ENCODE results near the gene TMEM178B. TPM values are rescaled to one million over a fixed set of nuclear protein-coding genes. Genes with fewer than 3 reads are reported as not detected.

Gene TMEM178B
- polyA plus RNA-seq, 1 of the 3 experiments (the other 2 are of a cell fraction), result 0.20 TPM

- ChIA-PET CTCF (no interaction called here), POLR2A (no interaction called here)
- Histone ChIP-seq H3K79me2 (ENCODE audit: insufficient read depth) (no peaks in the 10 kb centered on the region), H3F3A (replicated peaks; ENCODE audit: insufficient read depth) (no peaks in the 10 kb centered on the region), H3K27me3 (ENCODE audit: insufficient read depth) (no peaks in the 10 kb centered on the region), H3K9ac (no peak overlapping the region), H3K9me3 (no peaks in the 10 kb centered on the region), H2AFZ (ENCODE audit: low read depth) (no peak overlapping the region), H3K4me1 (ENCODE audit: control insufficient read depth in 1 of 2, insufficient read depth in 2 of 2, low read depth in 1 of 2, low read length in 1 of 2) (no peaks in the 10 kb centered on the region; a peak in 1 of 4 replicates), H3K4me2 (no peak overlapping the region), H3K27ac (ENCODE audit: low read depth in 2 of 2, low read length in 1 of 2) (no peak overlapping the region), H3K36me3 (replicated peaks in 1 of 2; ENCODE audit: control insufficient read depth in 1 of 2, insufficient read depth in 2 of 2, low read length in 1 of 2) (no peaks in the 10 kb centered on the region), H3K9me2 (no peaks in the 10 kb centered on the region), H3K4me3 (ENCODE audit: low read depth in 2 of 2, low read length in 1 of 2) (no peak overlapping the region), H4K20me1 (ENCODE audit: insufficient read depth) (no peaks in the 10 kb centered on the region)
- DNase-seq, result no peak
- no peak for TF ChIP-seq NRF1 (IDR thresholded peaks at IDR 0.05; ENCODE audit: low read depth, low read length)
- no peak for TF ChIP-seq EP300 (IDR thresholded peaks at IDR 0.05; ENCODE audit: borderline replicate concordance in 1 of 2, low read depth in 1 of 2, low read length in 1 of 2)
- TF ChIP-seq TAF1 (IDR thresholded peaks at IDR 0.05; ENCODE audit: borderline replicate concordance, low read depth, low read length), result no peak
- no peak for TF ChIP-seq USF2 (IDR thresholded peaks at IDR 0.05; ENCODE audit: borderline replicate concordance, low read depth, low read length)
- TF ChIP-seq POLR2AphosphoS5 (IDR thresholded peaks at IDR 0.05; ENCODE audit: low read depth, low read length), result no peak
- no peak for TF ChIP-seq ELF1 (IDR thresholded peaks at IDR 0.05)
- TF ChIP-seq RCOR1 (IDR thresholded peaks at IDR 0.05; ENCODE audit: low read length), result no peak
- 38% methylated on average over 6 of the region's 6 CpGs for WGBS (ENCODE audit: low lambda C conversion rate)
These were observed 377.4 kb downstream of the TMEM178B start for GRCh38 chr7:141451232-141451631.

- POLR2A ChIA-PET, result no interaction called here
These were observed 379.0 kb downstream of the TMEM178B start for GRCh38 chr7:141452911-141453310.

More at GRCh38 chr7:141452911-141453310, 379.0 kb downstream of the TMEM178B start:
- CTCF ChIA-PET, result interaction anchor here (0.9 kb wide), 1 partner anchor 81 kb away, joined by 3 read pairs; no protein-coding TSS in a partner anchor
- H3K27ac ChIP-seq (ENCODE audit: low read depth in 2 of 2, low read length in 1 of 2), result no peak overlapping the region
- no peak overlapping the region for H3K9ac ChIP-seq
- H3K79me2 ChIP-seq (ENCODE audit: insufficient read depth), result no peaks in the 10 kb centered on the region
- no peak for DNase-seq
- no peak overlapping the region; a peak in 1 of 4 replicates for H3K4me3 ChIP-seq (ENCODE audit: low read depth in 2 of 2, low read length in 1 of 2)
- H3K4me2 ChIP-seq, result no peak overlapping the region
- no peak overlapping the region for H2AFZ ChIP-seq (ENCODE audit: low read depth)
- no peaks in the 10 kb centered on the region for H3K36me3 ChIP-seq (replicated peaks in 1 of 2; ENCODE audit: control insufficient read depth in 1 of 2, insufficient read depth in 2 of 2, low read length in 1 of 2)
- 17% methylated on average over 3 of the region's 3 CpGs for WGBS (ENCODE audit: low lambda C conversion rate)
- no peaks in the 10 kb centered on the region; a peak in 1 of 4 replicates for H3K4me1 ChIP-seq (ENCODE audit: control insufficient read depth in 1 of 2, insufficient read depth in 2 of 2, low read depth in 1 of 2, low read length in 1 of 2)
- H4K20me1 ChIP-seq (ENCODE audit: insufficient read depth), result no peaks in the 10 kb centered on the region
- no peaks in the 10 kb centered on the region for H3K27me3 ChIP-seq (ENCODE audit: insufficient read depth)
- TF ChIP-seq NRF1 (IDR thresholded peaks at IDR 0.05; ENCODE audit: low read depth, low read length) (no peak), RFX5 (IDR thresholded peaks at IDR 0.05; ENCODE audit: low read length) (no peak), RXRA (IDR thresholded peaks at IDR 0.05; ENCODE audit: borderline replicate concordance, low read depth) (no peak), CTCF (IDR thresholded peaks at IDR 0.05) (no peak), YY1 (IDR thresholded peaks at IDR 0.05; ENCODE audit: low read depth) (no peak), USF1 (IDR thresholded peaks at IDR 0.05; ENCODE audit: borderline replicate concordance, low read depth) (no peak), CHD2 (IDR thresholded peaks at IDR 0.05; ENCODE audit: low read length, partially characterized antibody) (no peak), POLR2AphosphoS5 (IDR thresholded peaks at IDR 0.05; ENCODE audit: low read depth, low read length) (no peak), GABPA (IDR thresholded peaks at IDR 0.05; ENCODE audit: low read depth) (no peak), FOSL2 (IDR thresholded peaks at IDR 0.05; ENCODE audit: borderline replicate concordance, low read depth) (no peak), RCOR1 (IDR thresholded peaks at IDR 0.05; ENCODE audit: low read length) (no peak), TEAD4 (IDR thresholded peaks at IDR 0.05; ENCODE audit: borderline replicate concordance, insufficient read depth) (no peak), MEF2A (IDR thresholded peaks at IDR 0.05; ENCODE audit: borderline replicate concordance, low read depth) (no peak)
- H3K9me2 ChIP-seq, result no peaks in the 10 kb centered on the region
- no peaks in the 10 kb centered on the region for H3F3A ChIP-seq (replicated peaks; ENCODE audit: insufficient read depth)
- H3K9me3 ChIP-seq, result no peaks in the 10 kb centered on the region

All from SK-N-SH (cell line).